Activated CD8-positive, alpha-beta T cell treated with anti-CD3 and anti-CD28 coated beads for 36 hours (primary cell): ENCODE results near the gene NUP153. TPM values are rescaled to one million over a fixed set of nuclear protein-coding genes. Genes with fewer than 3 reads are reported as not detected.

Experiments used
- ATAC-seq: fragments of 200-7000 bp; cut with Tn5 transposase; one replicate; pipeline ENCODE4 v1.10.0; 2021; ENCODE audit warnings: mild to moderate bottlenecking, moderate library complexity
- CTCF ChIA-PET: fragments of 350-600 bp; sonication (Branson Sonifier 250); formaldehyde crosslinking; loops from one replicate; lab custom pipeline; 2021; ENCODE audit warnings: antibody characterized with exemption; lab: Charles Lee
- POLR2A ChIA-PET: fragments of 350-600 bp; sonication (Branson Sonifier 250); formaldehyde crosslinking; loops from one replicate; lab custom pipeline; 2021; ENCODE audit warnings: antibody characterized with exemption; lab: Charles Lee
- DNase-seq: peaks from one replicate; pipeline ENCODE4 v3.0.0-alpha.2; 2020
- H3K27ac Mint-ChIP-seq: one replicate; pipeline ENCODE4 v1.8.0; 2021; ENCODE audit warnings: mild to moderate bottlenecking, mixed read lengths
- H3K27me3 Mint-ChIP-seq: one replicate; pipeline ENCODE4 v1.8.0; 2021; ENCODE audit warnings: mixed read lengths
- H3K36me3 Mint-ChIP-seq: one replicate; pipeline ENCODE4 v1.8.0; 2021; ENCODE audit warnings: low read depth, mixed read lengths
- H3K4me1 Mint-ChIP-seq: one replicate; pipeline ENCODE4 v1.8.0; 2021; ENCODE audit warnings: low read depth, mixed read lengths
- H3K4me3 Mint-ChIP-seq: one replicate; pipeline ENCODE4 v1.8.0; 2021; ENCODE audit warnings: mild to moderate bottlenecking, moderate library complexity, mixed read lengths
- H3K9me3 Mint-ChIP-seq: one replicate; pipeline ENCODE4 v1.8.0; 2021; ENCODE audit warnings: mixed read lengths
- CTCF ChIP-seq: fragments of 200-600 bp; IDR thresholded peaks from one replicate; pipeline ENCODE4 v1.8.0; 2022; ENCODE audit warnings: antibody characterized with exemption, mild to moderate bottlenecking
- intact Hi-C: fragments of 100-400 bp; cut with micrococcal nuclease; formaldehyde crosslinking; loops from one replicate; pipeline ENCODE4 v1.10.0; 2022
- total RNA-seq, 2 experiments: library from RNA; stranded (reverse); gene quantifications; one replicate each; pipeline ENCODE4 v1.2.3, GENCODE V29; 2021

NUP153 gene
- total RNA-seq, 2 experiments from 2014 or later, result 76.4 to 78.2 TPM

- DNase-seq, result no peak
- H3K36me3 Mint-ChIP-seq, result no peaks in the 10 kb centered on the region
- no peaks in the 10 kb centered on the region for H3K27me3 Mint-ChIP-seq
- no peak overlapping the region for H3K4me3 Mint-ChIP-seq
- no peaks in the 10 kb centered on the region for H3K4me1 Mint-ChIP-seq
- CTCF ChIA-PET, result interaction anchor here (1.2 kb wide), 1 partner anchor 19 kb away, joined by 3 read pairs; no protein-coding TSS in a partner anchor
- ATAC-seq, result no peak
- TF ChIP-seq CTCF, result no peak
- H3K27ac Mint-ChIP-seq, result no peak overlapping the region
- POLR2A ChIA-PET, result interaction anchor here (0.9 kb wide), 1 partner anchor 9 kb away, joined by 3 read pairs; no protein-coding TSS in a partner anchor
- no peaks in the 10 kb centered on the region for H3K9me3 Mint-ChIP-seq
- intact Hi-C loops, result no loop called here
Observed at GRCh38 chr6:17729223-17730077, 22.7 kb upstream of the NUP153 start.

GRCh38 chr6:17728551-17729222 is 22.0 kb upstream of the NUP153 start:
- no peak for ATAC-seq
- Mint-ChIP-seq H3K4me1 (no peaks in the 10 kb centered on the region), H3K27ac (no peak overlapping the region), H3K4me3 (no peak overlapping the region), H3K27me3 (no peaks in the 10 kb centered on the region), H3K36me3 (no peaks in the 10 kb centered on the region), H3K9me3 (no peaks in the 10 kb centered on the region)
- ChIA-PET POLR2A (no interaction called here), CTCF (no interaction called here)
- DNase-seq, result no peak
- intact Hi-C loops, result no loop called here
- no peak for TF ChIP-seq CTCF

- no peak for ATAC-seq
- peaks cover 3% of the 10 kb centered on the region for H3K27me3 Mint-ChIP-seq
Observed at GRCh38 chr6:17725083-17725482, 18.4 kb upstream of the NUP153 start.

GRCh38 chr6:17724341-17724740 is 17.6 kb upstream of the NUP153 start:
- Mint-ChIP-seq H3K27ac (no peak overlapping the region), H3K4me1 (no peaks in the 10 kb centered on the region), H3K9me3 (no peaks in the 10 kb centered on the region), H3K4me3 (no peak overlapping the region), H3K27me3 (peaks cover 3% of the 10 kb centered on the region), H3K36me3 (no peaks in the 10 kb centered on the region)
- TF ChIP-seq CTCF, result no peak
- ATAC-seq (no peak), DNase-seq (no peak)
- ChIA-PET CTCF (interaction anchor here (1.2 kb wide), 1 partner anchor 80 kb away, joined by 4 read pairs; no protein-coding TSS in a partner anchor), POLR2A (interaction anchor here (0.5 to 1.0 kb wide), 3 partner anchors 12 to 652 kb away, joined by 3 to 6 read pairs (median 3); no protein-coding TSS in a partner anchor)
- intact Hi-C loops, result no loop called here

More at GRCh38 chr6:17725083-17725482, 18.4 kb upstream of the NUP153 start:
- DNase-seq, result no peak
- Mint-ChIP-seq H3K4me1 (no peaks in the 10 kb centered on the region), H3K9me3 (no peaks in the 10 kb centered on the region), H3K36me3 (no peaks in the 10 kb centered on the region), H3K4me3 (no peak overlapping the region), H3K27ac (no peak overlapping the region)
- no peak for TF ChIP-seq CTCF
- POLR2A ChIA-PET, result interaction anchor here (0.5 to 1.0 kb wide), 2 partner anchors 13 to 127 kb away, joined by 3 to 6 read pairs; no protein-coding TSS in a partner anchor
- CTCF ChIA-PET, result no interaction called here
- intact Hi-C loops, result no loop called here
